GM12878 (cell line): ENCODE data around the gene ATP2A3. TPM values are rescaled to one million over a fixed set of nuclear protein-coding genes. Genes with fewer than 3 reads are reported as not detected.

Source experiments
- ATAC-seq: fragments of 200-7000 bp; cut with Tn5 transposase; 3 replicates; pipeline ENCODE4 v1.9.1; 2020; ENCODE audit warnings: mild to moderate bottlenecking, moderate library complexity
- BruUV-seq: library from RNA; stranded (reverse); fragments of 400-500 nt; replicated peaks from 2 replicates; lab custom pipeline; 2021; lab: Mats Ljungman, UMichigan
- CTCF ChIA-PET: fragments of 300-600 bp; sonication (Branson Sonifier 250); formaldehyde crosslinking; extraction: SDS; loops from one replicate; lab custom pipeline; 2021; ENCODE audit warnings: inconsistent platforms; lab: Yijun Ruan, JAX
- POLR2A ChIA-PET: fragments of 350-600 bp; formaldehyde crosslinking; extraction: SDS; loops from one replicate; lab custom pipeline; 2021; ENCODE audit warnings: inconsistent platforms; lab: Charles Lee
- RAD21 ChIA-PET: fragments of 300-600 bp; sonication (Branson Sonifier 250); formaldehyde crosslinking; loops from one replicate; lab custom pipeline; 2023; ENCODE audit warnings: antibody characterized with exemption; ENCODE audit not compliant: unreplicated experiment; lab: Charles Lee
- SMC1A ChIA-PET: fragments of 300-600 bp; sonication (Branson Sonifier 250); formaldehyde crosslinking; loops from one replicate; lab custom pipeline; 2023; ENCODE audit not compliant: unreplicated experiment, uncharacterized antibody; lab: Charles Lee
- DNase-seq: peaks from one replicate; pipeline ENCODE4 v3.0.0-alpha.2; 2011; ENCODE audit warnings: low read depth, low spot score
- FAIRE-seq: peaks from 3 replicates; lab custom pipeline; 2011; peaks lifted over from hg19 to GRCh38; lab: Jason Lieb, UNC
- H2AFZ ChIP-seq: 2 replicates; pipeline ENCODE4 v1.6.0; 2011; ENCODE audit warnings: low read depth, low read length, control low read depth; ENCODE audit not compliant: control insufficient read depth
- H3K27ac ChIP-seq: 2 replicates; pipeline ENCODE4 v1.5.1; 2011; ENCODE audit warnings: control low read depth; ENCODE audit not compliant: control insufficient read depth, insufficient read depth
- H3K27me3 ChIP-seq, 2 experiments: replicated peaks in 1 of 2; 2 replicates each; pipeline versions ENCODE4 v1.6.0 to v1.6.1; 2011; ENCODE audit warnings: low read length in 1 of 2; ENCODE audit not compliant: control insufficient read depth in 2 of 2, insufficient read depth in 2 of 2
- H3K36me3 ChIP-seq, 2 experiments: 2 replicates each; pipeline ENCODE4 v1.5.1; 2011; ENCODE audit warnings: low read length in 1 of 2; ENCODE audit not compliant: control insufficient read depth in 2 of 2, insufficient read depth in 2 of 2
- H3K4me1 ChIP-seq: 2 replicates; pipeline ENCODE4 v1.6.1; 2011; ENCODE audit warnings: mild to moderate bottlenecking, low read length, moderate library complexity, mixed read lengths; ENCODE audit not compliant: control insufficient read depth, insufficient read depth
- H3K4me2 ChIP-seq: 2 replicates; pipeline ENCODE4 v1.6.0; 2011; ENCODE audit warnings: control low read depth; ENCODE audit not compliant: control insufficient read depth, insufficient read depth
- H3K4me3 ChIP-seq: fragments of 200-600 bp; sonication (generic); 2 replicates; pipeline ENCODE4 v1.5.1; 2016
- H3K79me2 ChIP-seq: 2 replicates; pipeline ENCODE4 v1.6.0; 2011; ENCODE audit warnings: low read length; ENCODE audit not compliant: control insufficient read depth, insufficient read depth
- H3K9ac ChIP-seq: 2 replicates; pipeline ENCODE4 v1.8.0; 2011; ENCODE audit warnings: low read length, control low read depth, mixed read lengths; ENCODE audit not compliant: control insufficient read depth, insufficient read depth
- H3K9me3 ChIP-seq: replicated peaks from 3 replicates; pipeline ENCODE4 v1.5.1; 2011; ENCODE audit warnings: mild to moderate bottlenecking, low read length; ENCODE audit not compliant: control insufficient read depth, insufficient read depth
- H4K20me1 ChIP-seq: 2 replicates; pipeline ENCODE4 v1.6.0; 2011; ENCODE audit not compliant: control insufficient read depth, insufficient read depth
- BRCA1 ChIP-seq: IDR thresholded peaks from 2 replicates; pipeline ENCODE4 v1.6.1; 2011; ENCODE audit warnings: low read depth, low read length, improper control_type of control experiment
- CUX1 ChIP-seq: IDR thresholded peaks from 2 replicates; pipeline ENCODE4 v1.6.1; 2012; ENCODE audit warnings: improper control_type of control experiment, low read depth, low read length; ENCODE audit not compliant: insufficient replicate concordance
- EGR1 ChIP-seq, 2 experiments: IDR thresholded peaks; 1 replicate in 1 of 2; 2 replicates in 1 of 2; pipeline ENCODE4 v1.6.1; 2011 to 2012; ENCODE audit warnings: low read depth in 2 of 2, low read length in 2 of 2, borderline replicate concordance in 1 of 2, mild to moderate bottlenecking in 1 of 2, moderate library complexity in 1 of 2
- FOXK2 ChIP-seq: fragments of 450-650 bp; IDR thresholded peaks from 2 replicates; pipeline ENCODE4 v1.6.1; 2017; ENCODE audit warnings: mild to moderate bottlenecking, moderate library complexity
- IKZF1 ChIP-seq: fragments of 450-650 bp; conservative IDR thresholded peaks from 2 replicates; pipeline ENCODE4 v1.6.1; 2017; ENCODE audit warnings: antibody characterized with exemption, mild to moderate bottlenecking
- MTA2 ChIP-seq: fragments of 450-650 bp; IDR thresholded peaks from 2 replicates; pipeline ENCODE4 v1.6.1; 2016; ENCODE audit warnings: low read depth, mild to moderate bottlenecking, moderate library complexity
- NFYB ChIP-seq: IDR thresholded peaks from 2 replicates; pipeline ENCODE4 v1.6.1; 2011; ENCODE audit warnings: low read depth, mild to moderate bottlenecking, low read length, improper control_type of control experiment, moderate library complexity; ENCODE audit not compliant: insufficient read depth
- PAX5 ChIP-seq: IDR thresholded peaks from 2 replicates; pipeline ENCODE4 v1.6.1; 2011; ENCODE audit warnings: low read depth, low read length, borderline replicate concordance
- SMAD1 ChIP-seq: fragments of 450-650 bp; IDR thresholded peaks from 2 replicates; pipeline ENCODE4 v1.6.1; 2018; ENCODE audit warnings: mild to moderate bottlenecking, low read depth; ENCODE audit not compliant: partially characterized antibody
- SREBF2 ChIP-seq: IDR thresholded peaks from 2 replicates; pipeline ENCODE4 v1.6.1; 2012; ENCODE audit warnings: mild to moderate bottlenecking, low read length
- WGBS: methylation state at CpG from one replicate; pipeline ENCODE4 v1.1.6; 2016; ENCODE audit warnings: low lambda C conversion rate; ENCODE audit not compliant: insufficient replicate concordance, insufficient coverage; ENCODE audit errors: missing lambda C conversion rate; 5-methylcytosine and 5-hydroxymethylcytosine counted together
- in situ Hi-C: fragments of 300-500 bp; cut with MboI; formaldehyde crosslinking; loops from 9 replicates; pipeline ENCODE4 v1.14.3; 2018; ENCODE audit warnings: mixed read lengths
- intact Hi-C: fragments of 100-400 bp; cut with micrococcal nuclease; formaldehyde crosslinking; loops from one replicate; pipeline ENCODE4 v1.14.2; 2022; ENCODE audit not compliant: unreplicated experiment
- polyA plus RNA-seq, 11 experiments: library from polyadenylated mRNA; depleted of rRNA in 4 of 11; unstranded in 6 of 11; stranded (reverse) in 5 of 11; fragments of >200 nt; fragmentation: Nextera tagmentation in 4 of 11; fragmentation: Illumina TruSeq in 1 of 11; extraction: Ambion mirVana in 4 of 11; extraction: Trizol in 1 of 11; gene quantifications; 1 replicate in 1 of 11; 2 replicates in 10 of 11; pipeline versions ENCODE4 v1.2.1 to v1.2.3, GENCODE V29; 2011 to 2016; ENCODE audit warnings: inconsistent platforms in 2 of 11, missing spikeins in 2 of 11, low read depth in 1 of 11
- total RNA-seq, 4 experiments: library from RNA; depleted of rRNA in 3 of 4; stranded (reverse); fragments of >200 nt in 3 of 4; fragmentation: Illumina TruSeq in 1 of 4; extraction: Trizol in 1 of 4; gene quantifications; 2 replicates each; pipeline versions ENCODE4 v1.2.1 to v1.2.3, GENCODE V29; 2013 to 2021
- TF ChIP-seq, protein P1 (sequence below): fragments of 450-650 bp; IDR thresholded peaks from 2 replicates; pipeline ENCODE4 v1.6.1; 2018; ENCODE audit warnings: borderline replicate concordance, mild to moderate bottlenecking; ENCODE audit not compliant: partially characterized antibody

The ATP2A3 gene
- total and polyA plus RNA-seq, 10 of the 15 experiments (the other 5 are each of a cell fraction or from before 2014, with no cell fraction given) = 1.0 to 99.2 (median 37.9) TPM

DNA sequence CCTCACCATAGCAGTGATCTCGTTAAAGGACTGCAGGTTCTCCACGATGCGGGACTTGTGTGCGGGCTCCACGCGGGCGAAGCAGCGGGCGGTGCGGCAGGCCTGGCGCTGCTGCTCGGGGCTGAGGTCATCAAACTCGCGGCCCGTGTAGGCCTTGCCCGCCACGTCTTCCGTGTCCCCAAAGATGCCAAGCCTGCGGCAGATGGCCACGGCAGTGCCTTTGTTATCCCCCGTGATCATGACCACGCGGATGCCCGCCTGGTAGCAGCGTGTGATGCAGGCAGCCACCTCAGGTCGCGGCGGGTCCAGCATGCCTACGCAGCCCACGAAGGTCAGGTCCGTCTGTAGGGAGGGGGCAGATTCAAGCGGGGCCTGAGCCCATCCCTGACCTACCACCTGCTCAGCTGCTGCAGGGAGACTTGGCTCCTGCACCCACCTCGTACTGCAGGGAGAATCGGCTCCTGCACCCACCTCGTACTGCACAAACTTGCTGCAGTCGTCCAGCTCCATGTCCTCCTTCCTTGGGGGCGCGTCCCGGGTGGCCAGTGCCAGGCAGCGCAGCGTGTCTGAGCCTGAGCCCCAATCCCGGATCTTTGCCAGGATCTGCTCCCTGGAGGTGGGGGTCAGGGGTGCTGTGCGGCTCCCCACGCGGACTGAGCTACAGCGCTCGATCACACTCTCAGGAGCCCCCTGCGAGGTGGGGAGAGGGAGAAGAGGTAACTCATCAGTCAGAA, 23.1 kb downstream of the ATP2A3 start:
- Histone ChIP-seq H3K27ac (no peak overlapping the region), H2AFZ (no peak overlapping the region), H3K9ac (no peak overlapping the region), H3K4me3 (no peak overlapping the region), H4K20me1 (no peaks in the 10 kb centered on the region), H3K4me1 (no peaks in the 10 kb centered on the region), H3K27me3 (no peaks in the 10 kb centered on the region), H3K79me2 (no peaks in the 10 kb centered on the region), H3K4me2 (no peak overlapping the region), H3K9me3 (no peaks in the 10 kb centered on the region; the same call in 2 of the 3 replicates), H3K36me3 (peaks cover 23 to 35% of the 10 kb centered on the region in 2 experiments)
- BruUV-seq = no TSS peak
- ChIA-PET RAD21 (no interaction called here), CTCF (no interaction called here), SMC1A (no interaction called here), POLR2A (interaction anchor here (0.6 kb wide), 1 partner anchor 30 kb away, joined by 3 read pairs; no protein-coding TSS in a partner anchor)
- DNase-seq = no peak
- TF ChIP-seq NFYB (no peak), SMAD1 (no peak), FOXK2 (no peak), SREBF2 (no peak), IKZF1 (no peak), PAX5 (no peak), EGR1 (IDR thresholded peaks at IDR 0.05; ENCODE audit: borderline replicate concordance in 1 of 2, low read depth in 2 of 2, low read length in 2 of 2) (no peak), MTA2 (no peak), BRCA1 (no peak), CUX1 (no peak)
- TF ChIP-seq, protein P1, sequence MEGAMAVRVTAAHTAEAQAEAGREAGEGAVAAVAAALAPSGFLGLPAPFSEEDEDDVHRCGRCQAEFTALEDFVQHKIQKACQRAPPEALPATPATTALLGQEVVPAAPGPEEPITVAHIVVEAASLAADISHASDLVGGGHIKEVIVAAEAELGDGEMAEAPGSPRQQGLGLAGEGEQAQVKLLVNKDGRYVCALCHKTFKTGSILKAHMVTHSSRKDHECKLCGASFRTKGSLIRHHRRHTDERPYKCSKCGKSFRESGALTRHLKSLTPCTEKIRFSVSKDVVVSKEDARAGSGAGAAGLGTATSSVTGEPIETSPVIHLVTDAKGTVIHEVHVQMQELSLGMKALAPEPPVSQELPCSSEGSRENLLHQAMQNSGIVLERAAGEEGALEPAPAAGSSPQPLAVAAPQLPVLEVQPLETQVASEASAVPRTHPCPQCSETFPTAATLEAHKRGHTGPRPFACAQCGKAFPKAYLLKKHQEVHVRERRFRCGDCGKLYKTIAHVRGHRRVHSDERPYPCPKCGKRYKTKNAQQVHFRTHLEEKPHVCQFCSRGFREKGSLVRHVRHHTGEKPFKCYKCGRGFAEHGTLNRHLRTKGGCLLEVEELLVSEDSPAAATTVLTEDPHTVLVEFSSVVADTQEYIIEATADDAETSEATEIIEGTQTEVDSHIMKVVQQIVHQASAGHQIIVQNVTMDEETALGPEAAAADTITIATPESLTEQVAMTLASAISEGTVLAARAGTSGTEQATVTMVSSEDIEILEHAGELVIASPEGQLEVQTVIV = no peak
- WGBS = 97% methylated on average over 46 of the region's 48 CpGs
- intact Hi-C loops = no loop called here
- in situ Hi-C loops = no loop called here
- FAIRE-seq = no peak
- ATAC-seq = no peak
